Pulmonary artery endothelial cell (primary cell): ENCODE measurements around the gene SLC25A47. TPM values are rescaled to one million over a fixed set of nuclear protein-coding genes. Genes with fewer than 3 reads are reported as not detected.
"Not testable (repeated sequence)": the region's sequence is repeated elsewhere in the genome, so short reads cannot be mapped to it uniquely, and the experiment has no call there.

Source experiments
- DNase-seq: peaks from one replicate; pipeline ENCODE4 v3.0.0-alpha.2; 2011; ENCODE audit warnings: low read depth, low spot score
- total RNA-seq: library from RNA; depleted of rRNA; stranded (reverse); fragments of >200 nt; gene quantifications from 2 replicates; pipeline ENCODE4 v1.2.3, GENCODE V29; 2014

SLC25A47 gene
- total RNA-seq, 1 donor from 2014 or later, result not detected

DNA sequence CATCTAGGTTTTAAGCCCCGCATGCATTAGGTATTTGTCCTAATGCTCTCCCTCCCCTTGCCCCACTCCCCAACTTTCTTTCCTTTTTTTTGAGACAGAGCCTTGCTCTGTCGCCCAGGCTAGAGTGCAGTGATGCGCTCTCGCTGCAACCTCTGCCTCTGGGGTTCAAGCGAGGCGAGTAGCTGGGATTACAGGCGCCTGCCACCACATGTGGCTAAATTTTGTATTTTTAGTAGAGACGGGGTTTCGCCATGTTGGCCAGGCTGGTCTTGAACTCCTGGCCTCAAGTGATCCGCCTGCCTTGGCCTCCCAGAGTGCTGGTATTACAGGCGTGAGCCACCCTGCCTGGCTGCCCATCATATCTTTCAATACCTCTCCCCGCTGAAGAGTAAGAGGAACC lies 19.7 kb downstream of the SLC25A47 start:
- DNase-seq, result not testable (repeated sequence)

DNA sequence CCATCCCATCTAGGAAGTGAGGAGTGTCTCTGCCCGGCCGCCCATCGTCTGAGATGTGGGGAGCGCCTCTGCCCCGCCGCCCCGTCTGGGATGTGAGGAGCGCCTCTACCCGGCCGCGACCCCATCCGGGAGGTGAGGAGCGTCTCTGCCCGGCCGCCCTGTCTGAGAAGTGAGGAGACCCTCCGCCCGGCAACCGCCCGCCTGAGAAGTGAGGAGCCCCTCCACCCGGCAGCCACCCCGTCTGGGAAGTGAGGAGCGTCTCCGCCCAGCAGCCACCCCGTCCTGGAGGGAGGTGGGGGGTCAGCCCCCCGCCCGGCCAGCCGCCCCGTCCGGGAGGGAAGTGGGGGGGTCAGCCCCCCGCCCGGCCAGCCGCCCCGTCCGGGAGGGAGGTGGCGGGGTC lies 21.5 kb downstream of the SLC25A47 start:
- not testable (repeated sequence) for DNase-seq

DNA sequence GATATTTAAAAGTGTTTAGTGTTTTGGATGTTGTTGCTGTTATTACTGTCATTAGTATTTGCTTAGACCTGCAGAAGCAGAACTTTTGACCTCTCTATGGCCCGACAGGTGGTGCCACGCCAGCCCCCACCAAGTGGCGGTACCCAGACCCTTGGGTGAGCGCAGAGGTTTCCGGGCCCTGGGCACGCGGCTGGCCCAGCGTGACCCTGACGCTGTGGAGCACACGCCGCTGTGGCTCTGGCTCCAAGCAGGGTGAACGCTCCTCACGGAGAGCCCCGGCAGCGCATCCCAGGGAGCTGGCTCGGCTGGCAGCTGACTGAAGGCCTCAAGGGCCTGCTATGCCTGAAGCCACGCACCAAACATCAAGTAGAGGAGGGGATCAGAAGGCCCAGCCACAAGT lies 22.6 kb downstream of the SLC25A47 start:
- no peak for DNase-seq

DNA sequence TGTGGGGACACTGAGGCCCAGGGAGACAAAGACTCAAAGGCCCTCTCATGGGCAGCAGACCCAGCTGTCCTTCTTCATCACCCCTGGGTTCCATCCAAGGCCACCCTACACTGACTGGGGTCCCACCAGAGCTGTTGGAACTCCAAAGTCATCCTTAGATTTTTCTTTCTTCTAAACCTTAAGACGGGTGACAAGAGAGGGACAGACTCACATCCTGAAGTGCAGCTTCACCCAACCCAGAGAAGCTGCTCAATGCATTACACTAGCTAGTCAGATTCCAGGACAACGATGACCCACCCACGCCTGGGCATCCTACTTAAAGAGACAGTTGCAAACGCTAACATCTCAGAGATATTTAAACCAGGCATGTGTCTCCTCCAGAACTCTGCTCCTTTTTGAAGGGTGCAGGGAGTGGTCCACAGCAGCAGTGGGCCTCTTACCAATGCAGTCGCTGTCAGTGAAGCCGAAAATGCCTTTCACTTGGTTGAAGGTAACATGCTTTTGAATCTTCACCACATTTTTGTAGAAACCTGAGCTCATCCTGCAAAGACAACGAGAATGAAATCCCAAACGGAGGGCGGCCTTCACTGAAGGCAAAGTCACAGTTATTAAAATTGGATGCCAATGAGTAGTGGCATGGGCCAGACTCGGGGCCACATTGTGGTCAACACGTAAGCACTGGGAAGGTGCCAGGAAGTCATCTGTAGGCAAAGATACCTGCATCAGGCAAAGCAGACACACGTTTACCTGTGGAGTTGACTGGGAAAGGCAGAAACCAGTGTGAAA lies 23.4 kb downstream of the SLC25A47 start:
- DNase-seq, result no peak

DNA sequence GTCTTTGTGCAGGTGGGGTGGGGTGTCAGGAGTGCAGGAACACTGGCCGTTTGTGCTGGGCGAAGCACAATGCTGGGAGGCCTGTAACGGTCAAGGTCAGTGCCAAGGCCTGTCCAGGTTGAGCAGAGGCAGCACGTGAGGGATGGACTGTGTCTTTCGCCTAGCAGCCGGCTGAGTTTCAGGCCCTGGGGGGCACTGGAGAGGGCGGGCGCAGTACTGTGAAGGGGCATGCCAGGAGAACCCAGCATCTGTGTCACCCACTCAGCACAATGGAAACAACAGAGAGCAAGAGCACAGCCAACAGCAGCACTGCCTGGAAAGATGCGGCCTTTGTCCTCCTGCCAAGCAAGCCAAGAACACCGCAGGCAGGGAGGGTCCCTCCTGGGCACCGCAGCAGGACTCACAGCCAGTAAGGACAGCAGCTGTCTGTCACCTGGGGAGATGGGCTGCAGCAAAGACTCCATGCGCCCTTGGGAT lies 25.2 kb downstream of the SLC25A47 start:
- no peak for DNase-seq

DNA sequence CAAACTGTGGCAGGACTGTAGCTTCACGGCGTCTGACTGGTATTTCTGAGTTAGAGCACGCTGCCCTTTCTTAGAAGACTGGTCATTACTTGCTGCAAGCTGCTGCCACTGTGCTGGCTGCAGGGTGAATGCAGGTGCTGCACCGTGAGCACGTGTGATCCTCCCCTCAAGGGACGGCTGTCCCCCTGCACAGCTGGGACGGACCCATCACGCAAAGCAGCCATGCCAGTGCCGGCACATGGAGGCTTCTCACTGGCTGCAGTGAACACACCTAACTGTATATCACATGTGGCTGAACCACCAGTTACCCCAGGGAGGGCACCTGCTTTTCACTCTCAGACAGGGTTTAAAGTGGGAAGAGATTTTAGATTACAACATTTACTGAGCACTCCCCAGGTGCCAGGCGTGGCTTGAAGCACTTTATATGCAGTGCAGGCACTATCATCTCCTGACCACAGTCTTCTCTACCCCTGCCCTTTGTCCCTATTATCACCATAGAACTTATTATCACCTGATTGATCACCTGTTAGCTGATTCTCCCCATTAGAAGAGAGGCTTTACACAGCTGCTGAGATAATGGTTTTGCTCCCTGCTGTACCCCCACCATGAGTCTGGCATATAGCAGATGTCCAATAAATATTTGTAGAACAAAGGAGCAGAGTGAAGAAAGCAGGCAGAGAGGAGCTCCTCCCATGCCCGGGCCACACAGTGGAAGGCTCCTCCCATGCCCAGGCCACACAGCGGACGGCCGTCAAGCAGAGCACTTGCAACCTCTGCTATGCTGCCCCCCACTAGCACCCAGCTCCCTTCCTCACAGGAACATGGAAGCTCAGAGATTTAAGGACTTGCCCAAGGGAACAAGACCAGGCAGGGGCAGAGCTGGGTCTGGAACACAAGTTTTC lies 25.9 kb downstream of the SLC25A47 start:
- DNase-seq, result no peak

DNA sequence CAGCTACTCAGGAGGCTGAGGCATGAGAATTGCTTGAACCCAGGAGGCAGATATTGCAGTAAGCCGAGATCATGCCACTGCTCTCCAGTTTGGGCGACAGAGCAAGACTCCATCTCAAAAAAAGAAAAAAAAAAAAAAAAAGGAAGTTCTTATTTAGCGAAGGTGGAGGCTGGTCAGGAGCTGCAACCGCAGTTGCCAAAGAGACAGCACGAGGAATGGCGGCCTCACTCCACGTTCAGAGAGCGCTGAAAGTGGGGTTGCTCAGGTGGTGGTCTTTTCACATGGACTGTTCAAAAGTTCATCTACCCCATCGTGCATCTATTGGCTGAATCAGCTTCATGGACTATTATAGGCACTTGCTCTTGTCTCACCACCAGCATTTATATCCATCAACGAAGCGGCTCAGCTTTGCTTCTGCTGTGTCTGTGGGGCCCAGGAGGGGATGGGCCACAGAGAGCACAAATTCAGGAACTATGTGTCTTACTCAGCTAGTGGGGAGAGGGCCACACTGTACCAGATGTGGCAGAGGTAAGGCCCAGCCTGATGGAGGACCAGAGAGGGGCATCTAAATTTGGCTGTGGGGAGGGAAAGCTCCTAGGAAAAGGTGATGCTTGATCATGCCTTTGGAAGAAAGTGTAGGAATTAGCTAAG lies 27.3 kb downstream of the SLC25A47 start:
- no peak for DNase-seq

DNA sequence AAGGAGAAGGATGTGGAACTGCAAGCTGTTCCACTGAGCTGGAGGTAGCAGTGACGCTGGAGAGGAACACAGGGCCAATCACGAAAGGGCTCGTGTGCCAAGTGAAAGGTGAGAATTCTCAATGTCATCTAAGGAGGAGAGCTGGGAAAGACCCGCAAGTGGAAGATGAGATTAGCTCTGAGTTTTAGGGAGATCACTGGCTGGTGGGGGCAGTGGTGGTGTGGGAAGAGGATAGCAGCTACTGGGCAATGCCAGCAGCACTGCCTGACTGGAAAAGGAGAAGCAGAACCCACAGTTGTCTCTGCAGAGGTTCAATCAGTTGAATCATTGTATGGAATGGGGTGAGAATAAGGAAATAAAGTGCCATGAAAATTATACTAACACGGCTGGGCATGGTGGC lies 27.8 kb downstream of the SLC25A47 start:
- no peak for DNase-seq

DNA sequence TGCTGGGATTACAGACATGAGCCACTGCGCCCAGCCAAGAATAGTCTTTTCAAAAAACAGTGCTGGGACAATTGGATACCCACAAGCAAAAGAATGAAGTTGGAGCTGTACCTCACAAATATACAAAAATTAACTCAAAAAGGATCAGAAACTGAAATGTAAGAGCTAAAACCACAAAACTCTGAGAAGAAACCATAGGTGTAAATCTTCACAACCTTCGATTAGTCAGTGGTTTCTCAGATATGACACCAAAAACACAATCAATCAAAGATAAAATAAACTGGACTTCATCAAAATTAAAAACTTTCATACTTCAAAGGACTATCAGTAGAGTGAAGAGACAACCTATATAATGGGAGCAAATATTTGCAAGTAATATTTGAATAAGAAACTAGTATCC lies 35.3 kb downstream of the SLC25A47 start:
- no peak for DNase-seq

DNA sequence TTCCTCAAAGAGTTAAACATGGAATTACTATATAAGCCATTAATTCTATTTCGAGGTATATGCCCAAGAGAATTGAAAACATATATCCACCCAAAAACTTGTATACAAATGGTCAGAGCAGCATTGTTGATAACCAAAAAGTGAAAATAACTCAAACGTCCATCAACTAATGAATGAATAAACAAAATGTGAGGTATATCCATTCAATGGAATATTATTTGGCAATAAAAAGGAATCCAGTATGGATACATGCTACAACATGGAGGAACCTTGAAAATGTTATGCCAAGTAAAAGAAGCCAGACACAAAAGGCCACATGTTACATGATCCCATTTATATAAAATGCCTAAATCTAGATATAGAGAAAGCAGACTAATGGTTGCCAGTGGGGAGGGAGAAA lies 36.0 kb downstream of the SLC25A47 start:
- DNase-seq, result no peak

DNA sequence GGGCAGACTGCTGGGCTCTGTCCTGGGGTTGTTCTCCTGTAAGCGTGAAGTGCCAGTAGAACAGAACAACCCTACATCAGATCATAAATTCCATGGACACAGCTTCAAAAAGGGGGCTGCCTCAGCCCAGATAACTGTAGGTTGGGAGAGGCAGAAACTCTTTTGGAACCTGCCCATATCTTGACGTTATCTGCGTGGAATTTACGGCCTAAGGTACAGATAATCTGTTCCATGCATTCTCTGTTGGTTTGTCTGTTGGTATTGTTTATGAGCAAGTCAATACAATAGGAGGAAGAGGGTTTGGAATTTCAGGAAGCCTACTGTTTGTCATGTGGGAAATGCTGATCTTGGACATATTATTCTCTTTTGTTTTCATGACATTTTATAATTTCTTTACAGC lies 36.7 kb downstream of the SLC25A47 start:
- peak; percentile 95 for DNase-seq

DNA sequence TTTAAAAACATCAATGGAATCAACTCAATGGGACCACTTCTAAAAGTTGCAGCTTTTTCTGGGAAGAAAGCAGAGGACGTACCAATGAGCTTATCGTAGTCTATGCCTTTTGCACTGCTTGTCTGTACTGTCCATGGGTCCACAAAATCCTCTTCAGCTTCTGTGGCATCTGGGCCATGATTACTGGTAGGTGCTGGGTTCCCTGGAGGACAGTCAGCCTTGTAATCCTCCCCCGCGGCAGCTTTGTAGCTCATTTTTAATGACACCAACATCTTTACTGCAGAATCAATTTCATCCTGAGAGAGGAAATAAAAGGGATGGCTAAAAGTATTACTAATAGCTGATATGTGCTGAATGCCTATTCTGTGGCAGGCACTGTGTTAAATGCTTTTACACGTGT lies 38.5 kb downstream of the SLC25A47 start:
- no peak for DNase-seq

DNA sequence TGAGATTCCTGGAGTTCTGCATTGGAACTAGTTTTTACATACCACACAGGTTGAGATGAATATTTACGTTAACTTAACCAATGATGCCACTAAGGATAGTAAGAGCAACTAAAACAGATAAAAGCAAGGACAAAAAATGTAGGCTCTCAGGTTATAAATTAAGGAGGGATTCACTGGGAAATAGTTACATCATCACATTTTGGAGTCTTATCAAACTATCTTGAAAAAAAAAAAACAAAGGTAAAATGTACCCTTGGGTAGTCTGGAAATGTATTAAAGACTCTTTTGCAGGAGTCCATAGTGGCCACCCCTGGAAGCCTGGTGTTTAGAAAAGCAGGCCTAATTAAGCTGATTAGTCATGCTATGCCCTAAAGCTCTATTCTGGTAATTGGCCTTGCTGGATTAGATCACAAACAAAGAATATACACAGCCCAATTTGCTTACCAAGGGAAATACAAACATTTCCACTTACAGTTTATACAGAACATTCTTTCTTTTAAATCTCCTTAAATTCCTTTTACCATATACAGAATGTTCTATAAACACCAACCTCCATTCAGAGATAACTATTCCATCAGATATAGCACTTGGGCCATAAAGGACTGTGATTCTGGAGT lies 39.3 kb downstream of the SLC25A47 start:
- no peak for DNase-seq

DNA sequence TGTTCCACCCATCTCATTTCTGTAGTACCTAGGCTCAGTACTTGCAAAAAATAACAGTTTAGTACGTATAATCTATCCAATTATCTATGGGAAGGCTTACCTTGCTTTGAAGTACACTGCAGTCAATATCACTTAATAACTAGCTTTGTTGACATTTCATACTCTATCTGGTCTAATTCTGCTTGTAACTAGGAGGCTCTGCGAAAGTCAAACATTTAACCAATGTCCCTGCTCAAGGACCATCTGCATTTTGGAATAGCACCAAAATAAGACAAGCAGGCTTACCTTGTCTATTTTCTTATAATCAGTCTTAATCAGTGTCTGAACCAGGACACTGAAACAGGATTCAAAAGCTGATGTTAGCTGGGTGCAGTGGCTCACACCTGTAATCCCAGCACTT lies 39.9 kb downstream of the SLC25A47 start:
- no peak for DNase-seq

DNA sequence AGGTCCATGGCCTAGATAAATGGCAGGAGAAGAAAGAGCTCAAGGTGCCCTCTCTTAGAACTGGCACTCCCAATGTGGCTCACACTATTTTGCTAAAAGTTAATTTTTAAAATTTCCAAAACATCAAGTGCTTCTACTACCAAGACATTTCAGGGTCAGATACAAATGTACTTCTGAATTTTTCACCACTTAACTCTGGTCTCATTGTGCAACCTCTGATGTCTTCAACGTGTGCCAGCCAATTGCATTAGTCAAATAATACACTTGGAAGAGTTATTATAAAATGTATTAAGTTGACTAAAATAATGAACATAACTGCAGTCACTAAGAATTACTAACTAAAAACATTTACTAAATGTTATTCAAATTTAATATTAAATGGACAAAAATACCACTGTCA lies 41.3 kb downstream of the SLC25A47 start:
- DNase-seq, result no peak

DNA sequence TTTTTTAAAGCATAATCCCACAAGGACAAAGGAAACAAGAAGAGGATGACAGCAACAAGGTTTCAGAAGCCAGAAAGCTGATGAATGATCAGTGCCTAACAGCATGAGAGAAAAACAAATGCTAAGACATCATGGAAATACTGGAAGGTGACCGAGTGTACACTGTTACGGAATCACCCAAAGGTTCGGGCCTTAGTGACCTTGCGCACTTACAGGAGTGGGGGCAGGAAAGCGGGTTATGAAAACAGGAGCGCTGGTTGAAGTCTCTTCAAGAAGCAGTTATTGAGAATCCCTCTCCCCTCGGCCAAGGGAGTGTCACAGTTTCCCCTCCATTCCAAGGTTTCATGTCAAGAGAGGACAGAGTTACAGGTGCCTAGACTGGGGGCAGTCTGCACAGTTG lies 42.6 kb downstream of the SLC25A47 start:
- DNase-seq, result no peak

DNA sequence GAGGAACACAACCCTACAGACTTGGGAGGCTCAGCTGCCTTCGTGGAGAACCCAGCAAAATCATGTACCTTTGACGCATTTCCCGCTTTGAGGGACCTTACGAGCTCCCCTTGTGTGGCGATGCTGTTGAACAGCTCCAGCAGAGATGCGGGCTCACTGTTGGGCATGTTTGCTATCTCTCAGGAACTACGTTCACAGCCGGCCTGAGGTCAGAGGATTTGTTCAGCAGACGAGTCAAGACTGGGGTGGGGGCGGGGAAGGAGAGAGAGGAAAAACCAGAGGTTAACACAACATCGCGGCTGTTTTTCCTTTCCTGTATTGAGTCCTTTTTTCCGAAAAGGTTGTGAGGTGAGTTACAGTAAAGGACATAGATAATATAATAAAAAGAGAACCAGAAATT lies 45.9 kb downstream of the SLC25A47 start:
- no peak for DNase-seq

DNA sequence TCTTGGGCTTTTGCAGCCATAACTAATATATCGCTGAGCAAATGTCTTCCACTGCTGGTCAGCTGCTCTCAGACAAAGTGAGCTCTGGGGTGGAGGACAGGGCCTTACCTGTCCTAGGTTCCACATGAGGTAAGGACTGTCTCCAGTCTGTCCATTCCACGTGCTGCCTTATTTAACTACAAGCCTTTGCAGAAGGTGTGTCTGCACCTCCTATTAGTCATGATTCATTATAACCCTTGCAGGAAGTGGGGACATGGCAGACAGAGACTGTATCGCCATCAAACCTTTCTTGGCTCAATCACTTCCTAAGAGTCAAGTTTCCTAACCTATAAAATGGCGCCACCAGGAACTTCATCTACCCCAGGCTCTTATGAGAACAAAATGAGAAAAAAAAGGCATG lies 46.9 kb downstream of the SLC25A47 start:
- DNase-seq, result no peak

DNA sequence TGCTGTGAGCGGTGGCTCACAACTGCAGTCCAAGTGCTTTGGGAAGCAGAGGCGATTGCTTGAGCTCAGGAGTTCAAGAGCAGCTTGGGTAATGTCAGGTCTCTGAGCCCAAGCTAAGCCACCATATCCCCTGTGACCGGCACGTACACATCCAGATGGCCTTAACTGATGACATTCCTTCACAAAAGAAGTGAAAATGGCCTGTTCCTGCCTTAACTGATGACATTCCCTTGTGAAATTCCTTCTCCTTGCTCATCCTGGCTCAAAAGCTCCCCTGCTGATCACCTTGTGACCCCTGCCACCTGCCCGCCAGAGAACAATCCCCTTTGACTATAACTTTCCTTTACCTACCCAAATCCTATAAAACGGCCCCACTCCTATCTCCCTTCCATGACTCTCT lies 48.6 kb downstream of the SLC25A47 start:
- no peak for DNase-seq

DNA sequence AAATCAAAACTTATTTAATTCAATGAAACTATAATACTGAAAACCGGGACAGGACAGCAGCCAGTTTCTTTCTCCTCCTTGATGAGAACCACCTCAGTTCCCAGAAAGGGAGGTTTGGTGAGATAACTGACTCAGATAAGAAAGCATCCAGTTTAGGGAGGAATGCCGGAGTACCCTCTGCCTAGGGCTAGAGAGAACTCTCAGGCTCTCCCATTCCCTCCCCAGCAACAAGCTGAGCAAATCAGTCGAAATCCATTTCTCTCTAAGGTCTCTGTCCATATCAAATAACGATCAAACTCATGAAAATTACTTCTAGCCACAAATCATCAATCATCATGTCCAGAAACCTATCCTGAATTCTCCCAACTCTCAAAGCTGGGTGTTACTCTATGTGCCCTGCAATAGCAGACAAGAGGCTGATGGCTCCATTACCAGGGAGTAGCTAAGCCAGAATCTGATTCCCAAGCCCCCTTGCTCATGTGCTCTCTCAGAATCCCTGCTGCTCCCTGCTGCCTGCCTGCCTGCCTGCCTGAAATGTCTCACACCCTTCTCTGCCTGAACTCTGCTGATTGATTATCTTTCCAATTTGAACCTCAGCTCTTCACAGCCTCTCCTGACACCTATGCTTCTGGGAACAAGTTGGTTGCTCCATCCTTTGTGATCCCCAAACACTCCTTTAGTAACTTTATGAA lies 49.4 kb downstream of the SLC25A47 start:
- no peak for DNase-seq

DNA sequence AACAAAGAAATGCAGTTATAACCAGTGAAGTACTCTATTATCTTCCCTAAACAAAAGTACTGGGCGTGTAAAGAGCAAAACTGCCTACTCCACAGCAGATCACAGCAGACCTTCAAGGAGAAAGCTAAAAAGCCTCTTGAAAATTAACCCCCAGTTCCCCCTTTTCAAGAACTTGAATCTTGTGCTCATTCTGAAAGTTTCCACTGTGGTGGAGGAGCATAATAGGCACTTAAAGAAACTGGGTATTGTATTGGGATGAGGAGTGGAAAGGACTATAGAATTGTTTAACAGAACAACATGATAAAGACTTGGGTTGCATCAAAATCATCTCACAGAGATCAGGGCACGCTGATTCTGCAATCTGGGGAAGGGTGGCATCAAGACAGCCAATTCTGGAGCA lies 51.1 kb downstream of the SLC25A47 start:
- no peak for DNase-seq
